ENCODE measurements around the gene TCF4. TPM values are rescaled to one million over a fixed set of nuclear protein-coding genes. Genes with fewer than 3 reads are reported as not detected.

Gene TCF4
- total RNA-seq (464 TPM), polyA plus RNA-seq (46.3 TPM)

- under 1% methylated on average over 46 of the region's 46 CpGs for WGBS
- no peak for DNase-seq (ENCODE audit: extremely low spot score)
- peak within 1 kb of the TSS; percentile 84 for H3K27ac ChIP-seq (ENCODE audit: low read depth)
- peak within 1 kb of the TSS; percentile 96 for H3K4me3 ChIP-seq (ENCODE audit: low read depth, low read length)
- H3K36me3 ChIP-seq (ENCODE audit: insufficient read depth) = no peaks in the 10 kb centered on the region
- H3K4me1 ChIP-seq (ENCODE audit: insufficient read depth) = no peaks in the 10 kb centered on the region
Observed at GRCh38 chr18:55588111-55588869, at the start of gene TCF4. Gene TCF4, minus strand, starts transcription at chr18:55588192. Its CDS starts 1,076 bp downstream, at chr18:55587116.

GRCh38 chr18:55637204-55637603 is 49.2 kb upstream of the TCF4 start:
- Histone ChIP-seq H3K4me1 (ENCODE audit: insufficient read depth) (no peaks in the 10 kb centered on the region), H3K4me3 (ENCODE audit: low read depth, low read length) (no peak overlapping the region), H3K36me3 (ENCODE audit: insufficient read depth) (no peaks in the 10 kb centered on the region), H3K27ac (ENCODE audit: low read depth) (no peak overlapping the region)
- DNase-seq (ENCODE audit: extremely low spot score) = no peak
- WGBS = 75% methylated on average over 8 of the region's 8 CpGs

DNA sequence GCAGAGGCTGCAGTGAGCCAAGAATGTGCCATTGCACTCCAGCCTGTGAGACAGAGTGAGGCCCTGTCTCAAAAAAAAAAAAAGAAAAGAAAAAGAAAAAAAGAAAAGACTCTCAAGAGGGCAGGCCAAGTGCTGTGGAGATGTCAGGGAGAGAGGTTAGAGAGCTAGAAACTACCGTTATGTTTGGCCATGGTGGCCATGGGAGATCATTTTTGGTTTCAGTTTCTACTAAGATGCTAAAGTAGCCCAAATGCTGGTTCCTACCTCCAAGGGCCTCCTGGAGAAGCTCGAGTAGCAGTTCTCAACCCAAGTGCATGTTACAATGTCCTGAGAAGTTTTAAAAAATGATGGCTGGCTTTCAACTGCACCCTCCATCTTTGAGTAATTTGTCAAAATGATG is 47.4 kb upstream of the TCF4 start:
- Histone ChIP-seq H3K27ac (ENCODE audit: low read depth) (no peak overlapping the region), H3K4me1 (ENCODE audit: insufficient read depth) (no peaks in the 10 kb centered on the region), H3K36me3 (ENCODE audit: insufficient read depth) (no peaks in the 10 kb centered on the region), H3K4me3 (ENCODE audit: low read depth, low read length) (no peak overlapping the region)
- DNase-seq (ENCODE audit: extremely low spot score) = no peak
- 44% methylated on average over 2 of the region's 2 CpGs for WGBS

DNA sequence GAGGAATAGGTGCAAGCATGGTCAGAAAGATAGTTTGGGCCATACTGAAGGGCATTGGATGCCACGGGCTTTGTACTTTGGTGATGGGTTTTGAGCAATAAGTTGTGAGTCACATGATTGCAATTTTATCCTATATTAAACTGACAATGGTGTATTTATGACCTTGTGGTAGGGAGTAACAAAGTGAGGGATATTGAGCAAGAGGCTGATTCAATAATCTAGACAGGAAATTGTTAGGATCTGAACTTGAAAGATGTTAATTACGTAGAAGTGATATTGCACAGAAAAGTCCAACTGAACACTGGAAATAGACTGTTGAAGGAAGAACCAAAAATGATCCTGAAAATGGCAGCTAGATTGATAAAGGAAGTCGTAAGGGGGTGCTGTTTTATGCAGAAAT is 46.6 kb upstream of the TCF4 start:
- H3K4me1 ChIP-seq (ENCODE audit: insufficient read depth) = no peaks in the 10 kb centered on the region
- WGBS = 77% methylated on average over 3 of the region's 3 CpGs

GRCh38 chr18:55633032-55633431 is 45.0 kb upstream of the TCF4 start:
- DNase-seq (ENCODE audit: extremely low spot score) = no peak
- Histone ChIP-seq H3K36me3 (ENCODE audit: insufficient read depth) (no peaks in the 10 kb centered on the region), H3K4me3 (ENCODE audit: low read depth, low read length) (no peak overlapping the region), H3K4me1 (ENCODE audit: insufficient read depth) (no peaks in the 10 kb centered on the region), H3K27ac (ENCODE audit: low read depth) (no peak overlapping the region)
- 81% methylated on average over 2 of the region's 2 CpGs for WGBS

More for the DNA sequence above, 46.6 kb upstream of the TCF4 start:
- H3K36me3 ChIP-seq (ENCODE audit: insufficient read depth) = no peaks in the 10 kb centered on the region
- no peak overlapping the region for H3K4me3 ChIP-seq (ENCODE audit: low read depth, low read length)
- no peak for DNase-seq (ENCODE audit: extremely low spot score)
- no peak overlapping the region for H3K27ac ChIP-seq (ENCODE audit: low read depth)

- no peak overlapping the region for H3K27ac ChIP-seq (ENCODE audit: low read depth)
- no peak for DNase-seq (ENCODE audit: extremely low spot score)
- 81% methylated on average over 1 of the region's 1 CpG for WGBS
- H3K36me3 ChIP-seq (ENCODE audit: insufficient read depth) = no peaks in the 10 kb centered on the region
- H3K4me1 ChIP-seq (ENCODE audit: insufficient read depth) = no peaks in the 10 kb centered on the region
- H3K4me3 ChIP-seq (ENCODE audit: low read depth, low read length) = no peak overlapping the region
Observed at GRCh38 chr18:55629133-55629532, 41.1 kb upstream of the TCF4 start.

DNA sequence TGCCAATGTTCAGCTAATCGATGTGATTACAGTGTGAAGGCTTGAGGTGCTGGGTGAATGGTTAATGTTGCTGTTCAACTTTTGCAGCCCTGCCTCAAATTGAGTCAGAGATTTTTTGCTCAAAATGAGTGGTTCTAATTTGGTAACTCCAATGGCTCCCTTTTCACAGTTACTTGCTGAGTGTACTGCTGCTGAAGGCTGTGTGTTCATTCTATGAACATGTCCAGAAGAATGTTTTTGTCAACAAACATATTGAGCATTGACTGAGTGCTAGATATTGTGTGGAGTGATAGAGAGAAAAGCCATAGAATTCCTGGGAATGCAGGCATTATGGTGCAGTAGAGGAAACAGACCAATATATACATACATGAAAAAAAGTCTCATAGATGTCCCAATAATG is 39.0 kb upstream of the TCF4 start:
- 86% methylated on average over 1 of the region's 1 CpG for WGBS
- no peaks in the 10 kb centered on the region for H3K4me1 ChIP-seq (ENCODE audit: insufficient read depth)
- H3K36me3 ChIP-seq (ENCODE audit: insufficient read depth) = no peaks in the 10 kb centered on the region
- DNase-seq (ENCODE audit: extremely low spot score) = no peak
- H3K27ac ChIP-seq (ENCODE audit: low read depth) = no peak overlapping the region
- H3K4me3 ChIP-seq (ENCODE audit: low read depth, low read length) = no peak overlapping the region

DNA sequence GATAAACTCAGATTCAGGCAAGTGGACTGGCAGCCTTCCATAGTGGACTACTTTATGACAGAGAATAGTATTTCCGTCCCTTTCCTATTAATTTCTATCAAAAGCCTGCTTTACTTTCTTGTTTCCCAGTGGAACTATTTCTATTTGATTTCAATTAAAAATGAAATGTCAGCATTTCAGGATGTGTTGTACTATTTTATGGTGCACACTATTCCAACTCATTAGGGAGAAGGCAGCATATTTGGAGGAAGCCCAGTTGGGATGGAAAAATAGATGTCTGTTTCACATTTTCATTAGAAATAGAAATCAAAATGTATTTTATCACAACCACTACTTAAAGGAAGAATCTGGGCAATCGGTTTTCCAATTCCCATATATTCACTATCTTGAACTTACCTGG is 37.9 kb upstream of the TCF4 start:
- WGBS = 71% methylated on average over 2 of the region's 2 CpGs
- no peak for DNase-seq (ENCODE audit: extremely low spot score)
- Histone ChIP-seq H3K27ac (ENCODE audit: low read depth) (no peak overlapping the region), H3K4me3 (ENCODE audit: low read depth, low read length) (no peak overlapping the region), H3K4me1 (ENCODE audit: insufficient read depth) (no peaks in the 10 kb centered on the region), H3K36me3 (ENCODE audit: insufficient read depth) (no peaks in the 10 kb centered on the region)

GRCh38 chr18:55623626-55624025 is 35.6 kb upstream of the TCF4 start:
- no peak overlapping the region for H3K27ac ChIP-seq (ENCODE audit: low read depth)
- H3K4me1 ChIP-seq (ENCODE audit: insufficient read depth) = no peaks in the 10 kb centered on the region
- 96% methylated on average over 3 of the region's 3 CpGs for WGBS
- H3K36me3 ChIP-seq (ENCODE audit: insufficient read depth) = no peaks in the 10 kb centered on the region
- H3K4me3 ChIP-seq (ENCODE audit: low read depth, low read length) = no peak overlapping the region
- no peak for DNase-seq (ENCODE audit: extremely low spot score)

- DNase-seq (ENCODE audit: extremely low spot score) = no peak
- 94% methylated on average over 2 of the region's 2 CpGs for WGBS
- Histone ChIP-seq H3K27ac (ENCODE audit: low read depth) (no peak overlapping the region), H3K4me1 (ENCODE audit: insufficient read depth) (no peaks in the 10 kb centered on the region), H3K36me3 (ENCODE audit: insufficient read depth) (no peaks in the 10 kb centered on the region), H3K4me3 (ENCODE audit: low read depth, low read length) (no peak overlapping the region)
Observed at GRCh38 chr18:55610506-55610905, 22.5 kb upstream of the TCF4 start.

- H3K27ac ChIP-seq (ENCODE audit: low read depth) = no peak overlapping the region
- H3K36me3 ChIP-seq (ENCODE audit: insufficient read depth) = no peaks in the 10 kb centered on the region
- no peaks in the 10 kb centered on the region for H3K4me1 ChIP-seq (ENCODE audit: insufficient read depth)
- WGBS = 91% methylated on average over 6 of the region's 6 CpGs
- H3K4me3 ChIP-seq (ENCODE audit: low read depth, low read length) = no peak overlapping the region
- DNase-seq (ENCODE audit: extremely low spot score) = no peak
Observed at GRCh38 chr18:55609160-55609825, 21.3 kb upstream of the TCF4 start.

GRCh38 chr18:55608497-55608896 is 20.5 kb upstream of the TCF4 start:
- Histone ChIP-seq H3K27ac (ENCODE audit: low read depth) (no peak overlapping the region), H3K4me1 (ENCODE audit: insufficient read depth) (no peaks in the 10 kb centered on the region), H3K36me3 (ENCODE audit: insufficient read depth) (no peaks in the 10 kb centered on the region), H3K4me3 (ENCODE audit: low read depth, low read length) (no peak overlapping the region)
- DNase-seq (ENCODE audit: extremely low spot score) = no peak
- WGBS = 96% methylated on average over 4 of the region's 4 CpGs

- Histone ChIP-seq H3K4me1 (ENCODE audit: insufficient read depth) (no peaks in the 10 kb centered on the region), H3K27ac (ENCODE audit: low read depth) (no peak overlapping the region), H3K4me3 (ENCODE audit: low read depth, low read length) (no peak overlapping the region), H3K36me3 (ENCODE audit: insufficient read depth) (no peaks in the 10 kb centered on the region)
- WGBS = 95% methylated on average over 2 of the region's 2 CpGs
- DNase-seq (ENCODE audit: extremely low spot score) = no peak
Observed at GRCh38 chr18:55607773-55608172, 19.8 kb upstream of the TCF4 start.

DNA sequence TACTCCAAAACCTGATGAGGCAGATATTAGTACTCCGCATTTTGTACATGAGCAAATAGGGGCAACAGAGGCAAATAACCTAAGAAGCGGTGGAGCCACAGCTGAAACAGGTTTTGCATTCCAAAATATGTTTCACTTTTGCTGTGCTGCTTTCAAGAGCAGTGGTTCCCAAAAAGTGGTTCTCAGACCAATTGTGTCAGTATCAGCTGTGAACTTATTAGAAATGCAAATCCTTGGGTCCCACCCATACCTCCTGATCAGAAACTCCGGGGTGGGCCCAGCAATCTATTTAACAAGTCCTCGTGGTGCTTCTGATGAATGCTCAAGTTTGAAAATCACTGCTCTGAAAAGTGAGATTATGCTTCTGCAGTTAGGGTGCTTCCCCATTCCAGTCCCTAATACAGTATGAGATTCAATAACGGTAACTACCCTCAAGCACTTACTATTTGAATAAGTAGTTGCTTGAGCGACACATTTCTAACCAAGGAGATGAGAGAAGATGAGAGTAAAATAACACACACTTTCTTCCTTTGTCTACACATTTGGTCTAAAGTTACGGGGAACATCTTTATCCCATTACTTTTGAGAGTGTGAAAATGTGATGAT is 17.8 kb upstream of the TCF4 start:
- 86% methylated on average over 7 of the region's 7 CpGs for WGBS

More for the DNA sequence above, 17.8 kb upstream of the TCF4 start:
- DNase-seq (ENCODE audit: extremely low spot score) = no peak
- H3K36me3 ChIP-seq (ENCODE audit: insufficient read depth) = no peaks in the 10 kb centered on the region
- H3K4me3 ChIP-seq (ENCODE audit: low read depth, low read length) = no peak overlapping the region
- H3K27ac ChIP-seq (ENCODE audit: low read depth) = no peak overlapping the region
- no peaks in the 10 kb centered on the region for H3K4me1 ChIP-seq (ENCODE audit: insufficient read depth)
